Limb (tissue), 2 donors: ENCODE results near the gene DOCK9.

Experiments used
- DNase-seq, 2 donors: peaks; one replicate each; pipeline ENCODE4 v3.0.0-alpha.2; 2016; ENCODE audit errors: extremely low spot score in 2 of 2

Gene DOCK9

DNA sequence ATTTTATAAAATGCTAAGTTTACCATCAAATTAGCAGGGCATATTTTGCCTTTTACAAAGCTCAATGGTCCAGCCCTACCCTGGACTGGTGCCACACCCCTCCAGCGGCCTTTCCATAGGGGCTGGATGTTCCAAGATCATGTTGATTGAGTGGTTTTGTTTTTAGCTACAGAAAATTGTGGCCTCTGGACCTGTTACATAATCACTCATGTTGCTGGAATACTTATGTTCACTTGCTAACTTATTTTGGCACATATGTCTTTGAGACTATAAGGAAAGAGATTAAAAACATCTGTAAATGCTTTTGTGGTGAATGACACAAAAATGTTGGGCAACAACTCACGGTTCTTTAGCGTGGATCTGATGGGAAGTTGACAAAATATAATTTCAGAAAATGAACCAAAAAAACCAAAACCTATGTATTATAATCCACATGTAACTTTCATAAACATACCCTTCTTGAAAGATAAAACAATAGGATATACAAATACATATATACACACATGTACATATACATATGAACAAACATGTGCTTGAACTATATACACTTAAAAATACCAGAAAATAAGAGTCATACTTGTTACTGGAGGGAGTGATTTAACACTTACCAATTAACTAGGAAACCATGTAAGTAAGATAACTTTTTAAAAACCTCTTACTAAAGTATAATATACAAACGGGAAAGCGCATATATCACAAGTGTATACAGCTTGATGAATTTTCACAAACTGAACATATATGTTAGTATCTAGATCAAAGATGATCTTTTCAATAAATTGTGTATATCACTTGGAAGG is 178.8 kb downstream of the DOCK9 start:
- DNase-seq, result peak in 1 of 2 donors; percentile 67

DNA sequence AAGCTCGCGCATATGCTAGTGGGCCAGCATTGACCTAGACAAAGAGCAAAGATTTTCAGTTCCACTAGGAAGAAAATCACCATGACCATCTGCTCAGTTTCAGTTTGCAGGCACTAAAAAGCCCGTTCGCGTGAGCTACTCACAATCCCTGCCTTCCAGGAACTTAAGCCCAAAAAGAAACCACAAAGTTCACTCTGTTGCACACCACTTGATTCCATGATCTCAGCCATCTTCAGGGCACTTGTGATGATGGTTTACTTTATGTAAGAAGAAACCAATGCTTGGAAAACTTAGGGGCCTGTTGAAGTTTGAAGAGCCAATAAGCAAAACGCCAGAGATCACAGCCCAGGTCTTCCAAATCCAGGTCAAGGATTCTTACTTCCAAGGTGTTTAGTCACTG is 180.4 kb downstream of the DOCK9 start:
- DNase-seq, result no peak

DNA sequence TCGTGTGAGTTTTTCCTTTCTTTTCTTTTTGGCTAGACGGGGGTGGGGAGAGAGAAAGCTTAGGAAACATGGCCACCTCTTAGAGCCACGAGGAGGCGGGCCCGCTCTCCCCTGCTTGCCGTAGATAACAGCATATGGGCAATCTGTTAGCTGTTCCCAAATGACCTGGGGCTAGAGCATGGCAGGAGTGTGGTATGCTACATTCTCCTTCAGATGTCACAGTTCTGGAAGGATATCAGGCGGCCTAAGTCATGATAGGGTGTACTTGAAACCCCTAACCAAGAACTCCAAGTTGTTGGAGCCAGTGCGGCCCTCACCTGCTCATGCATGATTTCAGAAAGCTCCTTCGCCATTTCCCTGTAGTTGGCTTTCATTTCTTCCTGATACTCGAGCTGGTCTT is 181.1 kb downstream of the DOCK9 start:
- DNase-seq, result no peak

DNA sequence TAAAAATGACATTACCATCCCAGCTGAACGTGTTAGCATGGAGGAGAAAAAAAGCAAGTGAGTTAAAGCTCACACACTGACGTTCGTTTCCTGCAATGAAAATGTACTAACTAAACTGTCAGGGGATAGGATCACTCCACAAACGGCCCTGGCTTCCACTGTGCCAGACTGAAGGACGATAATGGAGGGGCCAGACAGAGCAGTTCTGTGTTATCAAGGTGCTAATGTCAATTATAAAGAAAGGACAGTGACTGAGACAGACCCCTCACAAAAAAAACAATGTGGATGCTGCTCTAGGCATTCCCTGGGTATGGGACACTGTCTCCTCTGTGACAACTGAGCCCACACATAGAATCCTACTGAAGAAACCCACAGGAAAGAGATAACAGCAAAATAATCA is 181.7 kb downstream of the DOCK9 start:
- no peak for DNase-seq

DNA sequence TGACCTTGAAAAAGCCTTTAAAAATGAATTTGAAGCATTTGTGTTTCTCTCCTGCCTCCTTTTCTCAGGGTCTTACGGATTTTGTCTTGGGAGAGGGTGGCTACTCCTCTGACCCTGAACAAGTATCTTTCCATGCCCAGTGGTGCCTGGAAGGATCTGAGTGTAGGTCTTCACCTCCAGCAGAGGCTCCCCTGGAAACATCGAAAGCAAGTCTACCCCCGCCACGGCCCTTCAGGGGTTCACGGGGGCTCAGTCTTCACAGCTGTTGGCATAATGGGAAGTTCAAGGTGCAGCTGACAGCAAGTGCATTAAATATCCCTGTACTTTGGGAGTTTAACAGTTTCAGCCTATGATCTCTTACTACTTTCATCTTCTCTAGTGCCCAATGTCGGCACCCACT is 182.6 kb downstream of the DOCK9 start:
- DNase-seq, result no peak

DNA sequence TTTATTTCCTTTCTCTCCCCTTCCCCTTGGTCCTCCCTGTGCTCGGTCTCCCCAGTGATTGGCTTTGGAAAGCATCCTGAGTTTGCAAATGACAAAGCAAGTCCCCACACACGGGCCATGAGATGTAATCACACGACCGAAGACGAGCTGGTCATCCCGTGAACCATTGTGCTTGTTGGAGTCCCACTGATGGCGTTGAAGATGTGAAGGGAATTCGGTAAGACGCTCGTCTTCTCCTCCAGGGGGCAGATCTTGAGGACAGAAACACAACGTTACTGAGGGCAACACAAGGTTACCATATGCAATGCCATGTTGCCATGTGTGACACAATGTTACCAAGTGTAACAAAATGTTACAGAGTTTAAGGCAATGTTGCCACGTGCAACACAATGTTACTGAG is 183.4 kb downstream of the DOCK9 start:
- no peak for DNase-seq

DNA sequence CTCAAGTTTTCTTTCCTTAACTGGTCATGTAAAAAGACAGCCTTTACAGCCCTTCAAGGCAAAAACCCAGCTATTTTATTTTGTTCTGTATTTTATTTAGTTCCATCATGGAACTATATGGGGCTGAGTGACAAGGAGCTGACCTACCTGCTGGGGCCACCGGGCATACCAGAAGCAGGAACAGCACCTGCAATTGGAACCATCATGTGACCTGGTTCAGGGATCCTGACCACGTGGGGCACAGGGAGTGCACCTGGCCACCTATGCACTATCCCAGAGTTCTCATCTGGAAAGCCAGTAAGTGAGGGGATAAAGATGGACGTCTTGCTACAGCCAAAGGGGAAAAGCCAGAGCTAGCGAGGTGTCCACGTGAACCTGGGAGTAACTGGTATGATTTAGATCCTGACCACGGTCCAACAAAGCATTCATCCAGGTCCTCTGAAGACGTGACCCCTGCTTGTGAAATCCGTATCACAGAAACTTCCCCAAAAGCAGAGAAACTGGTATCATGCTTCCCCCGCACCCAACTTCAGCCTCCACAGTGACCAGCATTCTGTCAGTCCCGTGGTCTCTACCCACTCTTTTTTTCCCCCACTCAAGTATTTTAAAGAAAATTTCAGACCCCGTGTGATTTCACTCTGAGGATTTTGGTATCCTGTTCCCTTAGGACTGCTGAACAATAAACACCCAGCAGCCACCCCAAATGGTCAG is 184.9 kb downstream of the DOCK9 start:
- DNase-seq, result no peak

DNA sequence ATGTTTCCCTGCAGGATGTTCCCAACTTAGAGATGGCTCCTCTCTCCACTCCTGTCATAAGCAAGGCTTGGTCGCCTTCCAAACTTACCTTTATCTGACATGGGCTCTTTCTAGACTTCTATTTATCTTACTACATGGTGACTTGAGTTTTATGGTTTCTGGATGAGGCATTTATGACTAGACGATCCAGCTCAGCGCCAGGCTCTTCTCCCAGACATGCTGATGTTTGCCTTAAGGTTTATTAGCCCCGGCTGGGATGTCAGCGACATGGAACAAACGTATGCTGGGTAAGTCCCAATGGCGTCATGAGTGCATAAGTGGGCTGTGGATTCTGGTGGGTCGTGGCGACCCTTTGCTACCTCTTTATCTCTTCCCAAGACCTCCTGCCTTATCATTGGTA is 185.5 kb downstream of the DOCK9 start:
- DNase-seq, result no peak

DNA sequence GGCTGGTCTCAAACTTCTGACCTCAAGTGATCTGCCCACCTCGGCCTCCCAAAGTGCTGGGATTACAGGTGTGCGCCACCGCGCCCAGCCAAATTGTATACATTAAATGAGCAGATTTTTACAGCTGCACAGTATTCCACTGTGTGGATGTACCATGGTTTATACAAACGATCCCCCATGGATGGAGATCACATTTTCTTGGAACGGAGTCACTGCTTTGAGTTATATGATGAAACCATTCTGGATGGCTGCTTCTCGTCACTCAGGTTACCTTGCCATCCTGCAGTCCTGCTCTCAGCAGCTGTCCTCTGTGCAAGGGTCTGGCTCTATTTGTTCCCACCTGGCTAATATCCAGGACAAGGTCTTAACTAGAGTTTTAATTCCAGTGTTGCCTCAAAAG is 186.3 kb downstream of the DOCK9 start:
- DNase-seq, result no peak

DNA sequence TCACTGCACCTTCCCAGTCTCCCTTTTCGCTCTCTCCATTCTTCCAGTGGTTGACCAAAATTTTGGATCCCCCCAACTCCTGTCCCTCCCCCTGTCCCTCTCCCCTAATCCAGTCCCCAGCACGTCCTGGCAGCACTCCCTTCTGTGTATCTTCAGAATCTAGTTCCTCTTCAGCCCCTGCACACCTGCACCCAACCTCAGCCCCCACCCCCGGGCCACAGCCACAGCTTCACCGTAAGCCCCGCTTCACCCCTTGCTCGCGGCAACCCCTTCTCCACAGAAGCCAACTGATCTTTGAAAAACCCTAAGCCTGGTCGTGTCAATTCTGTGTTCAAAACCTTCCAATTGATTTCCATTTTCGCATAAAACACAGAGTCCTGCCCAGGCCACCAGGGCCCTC is 189.9 kb downstream of the DOCK9 start:
- DNase-seq, result no peak

DNA sequence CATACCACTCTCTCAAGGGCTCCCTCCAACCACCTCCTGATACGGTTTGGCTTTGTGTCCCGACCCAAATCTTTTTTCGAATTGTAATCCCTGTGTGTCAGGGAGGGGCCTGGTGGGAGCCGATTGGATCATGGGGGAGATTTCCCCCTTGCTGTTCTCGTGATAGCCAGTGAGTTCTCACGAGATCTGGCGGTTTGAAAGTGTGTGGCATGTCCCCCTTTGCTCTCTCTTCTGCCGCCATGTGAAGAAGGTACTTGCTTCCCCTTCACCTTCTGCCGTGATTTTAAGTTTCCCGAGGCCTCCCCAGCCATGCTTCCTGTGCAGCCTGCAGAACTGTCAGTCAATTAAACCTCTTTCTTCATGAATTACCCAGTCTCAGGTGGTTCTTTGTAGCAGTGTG is 190.7 kb downstream of the DOCK9 start:
- DNase-seq, result no peak

DNA sequence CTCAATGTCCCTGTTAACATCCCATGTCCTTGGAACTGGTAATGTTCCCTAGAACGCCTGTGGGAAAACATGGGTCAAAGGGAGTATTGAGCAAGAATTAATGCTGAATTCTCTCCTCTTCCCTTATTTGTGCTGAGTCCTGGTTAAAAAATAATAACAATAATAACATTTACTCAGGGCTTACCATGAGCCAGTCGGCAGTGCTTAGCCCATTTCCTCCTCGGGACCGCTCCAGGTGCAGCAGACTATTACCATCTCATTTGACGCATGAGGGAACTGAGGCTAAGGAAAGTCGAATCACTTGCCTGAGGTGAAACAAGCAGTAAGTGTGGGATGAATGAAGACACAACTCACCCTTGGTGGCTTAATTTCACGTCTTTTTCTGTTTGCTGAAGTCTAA is 191.8 kb downstream of the DOCK9 start:
- no peak for DNase-seq

DNA sequence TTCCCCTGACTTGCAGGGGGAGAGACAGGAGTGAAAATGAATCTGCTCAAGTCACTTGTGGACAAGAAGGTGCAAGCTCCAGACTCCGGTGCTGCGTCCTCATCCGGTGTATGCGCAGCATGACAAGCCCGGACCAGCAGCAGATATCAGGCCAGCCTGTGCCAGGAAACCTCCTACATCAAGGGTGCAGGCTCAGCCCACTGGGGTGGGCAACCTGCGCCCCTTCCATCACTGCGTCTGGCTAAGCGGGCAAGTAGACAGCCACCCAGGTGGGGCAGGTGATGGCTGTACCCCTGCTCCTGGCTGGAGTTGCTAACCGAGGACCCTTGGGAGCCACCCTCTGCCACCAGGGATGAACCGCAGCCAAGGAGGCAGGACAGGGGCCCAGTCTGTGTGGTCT is 192.5 kb downstream of the DOCK9 start:
- DNase-seq, result no peak

DNA sequence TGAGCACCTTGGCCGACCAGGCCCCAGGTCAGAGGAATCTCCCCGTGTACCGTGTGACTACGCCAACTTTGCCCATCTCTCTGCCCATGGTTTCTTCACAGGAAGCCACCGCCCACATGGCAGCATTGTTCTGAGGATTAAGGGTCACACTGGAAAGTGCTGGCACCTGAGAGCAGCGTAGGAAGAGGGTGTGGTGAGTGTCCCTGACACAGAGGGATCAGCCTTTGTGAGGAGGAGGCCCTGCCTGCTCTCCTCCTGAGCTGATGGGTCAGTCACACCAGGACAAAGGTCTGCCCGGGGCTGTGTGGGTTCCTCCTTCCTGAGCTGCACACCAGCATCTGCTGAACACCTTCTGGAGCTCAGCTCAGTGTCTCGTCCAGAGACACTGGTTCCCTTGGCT is 193.2 kb downstream of the DOCK9 start:
- DNase-seq, result no peak

DNA sequence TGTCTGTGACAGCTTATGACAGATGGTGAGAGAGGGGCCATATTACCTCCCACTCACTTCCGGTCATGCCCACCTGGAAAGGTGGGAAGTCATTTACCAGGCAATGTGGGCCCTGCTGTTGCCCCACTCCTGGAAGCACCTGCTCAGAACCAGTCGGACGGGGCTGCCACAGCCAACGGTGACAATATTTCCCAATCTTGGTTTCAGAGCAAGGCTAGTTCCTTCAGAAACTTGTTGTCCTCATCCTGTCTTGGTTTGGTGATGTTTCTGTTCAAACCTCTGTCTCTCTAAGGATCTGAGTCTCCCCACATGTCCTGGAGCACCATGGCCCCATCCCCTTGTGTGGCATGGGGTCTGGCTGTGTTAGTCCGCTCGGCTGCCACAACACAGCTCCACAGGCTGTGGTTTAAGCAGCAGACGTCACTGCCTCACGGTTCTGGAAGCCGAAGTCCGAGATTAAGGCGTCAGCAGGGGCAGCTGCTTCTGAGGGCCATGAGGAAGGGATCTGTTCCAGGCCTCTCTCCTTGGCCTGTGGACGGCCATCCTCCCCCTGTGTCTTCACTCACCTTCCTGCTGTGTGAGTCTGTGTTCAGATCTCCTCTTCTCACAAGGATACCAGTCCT is 193.9 kb downstream of the DOCK9 start:
- DNase-seq, result no peak

DNA sequence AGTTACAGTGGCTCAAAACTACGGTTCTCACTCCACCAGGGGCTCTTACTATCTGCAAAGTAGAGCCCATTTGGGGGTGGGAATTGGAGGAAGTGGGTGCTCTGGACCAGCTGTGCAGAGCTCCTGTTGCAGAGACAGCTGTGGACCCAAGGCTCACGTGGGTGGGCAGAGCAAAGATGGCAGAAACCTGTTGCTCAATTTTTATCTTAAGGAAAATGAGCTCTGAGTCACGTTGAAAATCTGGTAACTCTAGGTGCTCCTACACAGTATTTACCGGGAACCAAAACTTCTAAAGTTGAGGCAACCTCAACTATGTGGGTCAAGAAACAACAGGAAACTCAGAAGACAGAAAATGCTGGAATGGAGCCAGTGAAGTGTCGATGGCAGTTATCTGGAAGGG is 195.2 kb downstream of the DOCK9 start:
- DNase-seq, result no peak

DNA sequence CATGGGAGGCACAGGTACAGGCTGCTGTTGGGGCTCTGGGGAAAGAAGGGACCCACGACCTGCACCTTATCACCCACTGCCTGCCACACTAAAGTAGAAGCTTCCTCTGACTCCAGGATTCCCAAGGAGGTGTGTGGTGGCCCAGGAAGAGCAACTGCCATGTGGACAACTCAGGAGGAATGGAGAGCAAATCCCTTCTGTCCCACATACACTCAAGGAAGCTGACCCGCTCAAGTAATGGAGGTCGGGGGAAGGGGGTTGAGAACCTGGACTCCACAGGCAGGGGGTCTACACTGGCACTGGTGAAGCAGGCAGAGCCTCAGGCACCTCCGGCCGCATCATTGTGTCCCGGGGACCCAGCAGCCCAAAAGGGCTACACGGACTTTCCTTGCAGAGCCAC is 196.0 kb downstream of the DOCK9 start:
- DNase-seq, result no peak

DNA sequence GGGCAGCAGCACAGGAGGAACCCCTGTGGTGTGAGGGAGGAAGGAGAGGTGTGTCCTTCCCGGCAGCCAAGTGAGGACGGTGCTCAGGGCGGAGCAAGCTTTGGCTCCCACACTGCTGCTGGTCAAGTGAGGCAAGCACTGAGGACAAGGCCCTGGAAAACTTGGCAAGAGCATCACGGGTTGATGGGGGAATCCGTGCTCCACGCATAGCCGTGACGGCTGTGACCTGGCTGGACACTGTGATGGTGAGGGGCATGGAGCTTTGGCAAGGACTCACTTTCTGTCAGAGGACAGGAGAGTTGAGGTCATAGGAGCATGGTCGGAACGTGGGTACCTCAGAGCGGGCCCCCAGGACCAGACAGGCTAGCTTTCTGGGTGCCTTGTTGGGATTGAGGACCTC is 196.4 kb downstream of the DOCK9 start:
- DNase-seq, result no peak

DNA sequence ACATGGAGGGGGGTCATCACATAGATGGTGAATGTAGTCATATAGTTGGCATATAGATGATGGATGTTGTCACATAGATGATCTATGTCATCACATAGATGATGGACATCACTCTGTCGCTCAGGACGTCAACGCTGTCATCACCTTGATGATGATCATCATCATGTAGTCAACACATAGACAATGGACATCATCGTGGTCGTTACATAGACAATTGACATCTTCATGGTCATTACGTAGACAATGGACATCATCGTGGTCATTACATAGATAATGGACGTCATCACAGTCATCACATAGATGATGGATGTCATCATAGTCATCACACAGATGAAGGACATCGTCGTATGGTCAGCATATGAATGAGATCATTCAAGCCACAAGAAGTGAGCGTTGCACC is 196.8 kb downstream of the DOCK9 start:
- no peak for DNase-seq

DNA sequence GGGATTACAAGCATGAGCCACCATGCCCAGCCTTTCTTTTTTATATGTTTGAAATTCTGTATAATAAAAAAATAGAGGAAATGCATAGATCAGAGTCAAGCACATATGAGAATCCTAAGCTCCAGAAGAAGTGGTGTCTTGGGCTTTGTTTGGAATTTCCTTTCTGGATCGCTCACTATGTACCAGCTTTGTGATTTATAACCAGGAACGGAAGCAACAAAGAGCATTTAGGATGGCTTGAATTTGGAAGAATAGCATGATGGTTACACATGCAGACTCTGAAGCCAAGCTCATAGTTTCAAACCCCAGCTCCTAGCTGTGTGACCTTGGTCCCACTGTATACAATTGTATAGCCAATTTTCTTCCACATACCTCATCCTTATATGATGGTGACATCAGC is 197.4 kb downstream of the DOCK9 start:
- no peak for DNase-seq

DNA sequence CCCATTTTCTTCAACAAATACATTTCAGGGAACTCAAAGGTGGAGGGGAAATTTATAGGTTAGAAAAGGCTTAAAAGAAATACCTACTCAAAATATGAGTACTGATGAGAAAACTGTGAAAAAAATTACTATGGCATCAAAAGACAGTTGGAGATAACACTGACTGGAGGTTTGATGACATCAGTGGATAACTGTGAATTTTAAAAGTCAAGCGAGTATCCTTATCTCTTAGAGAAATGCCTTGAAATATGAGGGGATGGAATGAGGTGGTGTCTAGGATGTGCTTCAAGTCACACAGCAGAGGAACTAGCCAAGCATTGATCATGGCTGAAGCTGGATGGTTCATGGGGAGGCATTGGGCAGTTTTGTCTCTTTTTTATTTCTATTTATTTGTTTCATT is 198.2 kb downstream of the DOCK9 start:
- no peak for DNase-seq

DNA sequence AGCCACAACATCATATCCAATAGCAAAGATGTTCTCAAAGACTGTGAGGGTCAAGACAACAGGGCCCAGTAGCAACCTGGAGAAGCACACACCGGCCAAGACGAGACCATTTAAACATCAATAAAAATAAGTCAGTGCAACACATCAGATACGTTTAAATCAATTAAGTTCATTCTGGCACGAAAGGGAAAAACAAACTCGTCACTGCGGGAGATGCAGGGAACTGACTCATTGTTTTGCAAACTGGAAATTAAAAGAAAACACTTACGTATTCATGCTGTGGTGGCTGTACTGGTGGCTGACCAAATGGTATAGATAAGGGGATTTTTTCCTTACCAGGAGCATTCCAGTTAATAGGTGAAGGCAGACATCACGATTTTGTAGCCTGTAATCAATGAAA is 199.1 kb downstream of the DOCK9 start:
- DNase-seq, result no peak

DNA sequence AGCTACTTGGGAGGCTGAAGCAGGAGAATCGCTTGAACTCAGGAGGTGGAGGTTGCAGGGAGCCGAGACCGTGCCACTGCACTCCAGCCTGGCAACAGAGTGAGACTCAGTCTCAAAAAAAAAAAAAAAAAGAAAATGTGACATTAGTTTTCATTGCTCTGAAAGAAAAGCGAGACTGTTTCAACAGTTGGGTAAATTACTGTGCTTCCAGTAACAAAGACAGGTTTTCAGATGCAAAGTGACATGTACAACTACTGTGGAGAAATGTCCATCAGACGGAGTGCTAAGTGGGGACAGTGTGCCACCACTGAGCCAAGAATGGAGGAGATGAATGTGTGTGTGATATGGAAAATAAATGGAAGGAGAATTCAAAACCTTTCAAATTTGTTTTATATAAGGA is 201.2 kb downstream of the DOCK9 start:
- no peak for DNase-seq
